HepG2 (cell line): Measurements from ENCODE around the gene MGLL. TPM values are rescaled to one million over a fixed set of nuclear protein-coding genes. Genes with fewer than 3 reads are reported as not detected.

Experiments used
- AGO1 ChIP-seq: fragments of 200-400 bp; formaldehyde crosslinking; IDR thresholded peaks from 2 replicates; pipeline ENCODE4 v1.6.1; 2017; ENCODE audit warnings: mild to moderate bottlenecking, low read depth, low read length, moderate library complexity; ENCODE audit not compliant: poor library complexity, severe bottlenecking
- DNMT3B ChIP-seq: conservative IDR thresholded peaks from 2 replicates; pipeline ENCODE4 v1.6.1; 2016; ENCODE audit warnings: missing biosample characterization, control low read depth
- E2F2 ChIP-seq: sonication (generic); formaldehyde crosslinking; IDR thresholded peaks from 2 replicates; pipeline ENCODE4 v1.4.0; 2020; ENCODE audit warnings: missing genetic modification reagents, borderline replicate concordance
- MED8 ChIP-seq: sonication (generic); formaldehyde crosslinking; IDR thresholded peaks from 2 replicates; pipeline ENCODE4 v1.8.1; 2023; ENCODE audit warnings: mild to moderate bottlenecking, missing genetic modification reagents; ENCODE audit not compliant: insufficient replicate concordance
- MTA3 ChIP-seq: sonication (generic); formaldehyde crosslinking; IDR thresholded peaks from 2 replicates; pipeline ENCODE4 v1.4.0; 2020; ENCODE audit warnings: missing genetic modification reagents
- NCOR1 ChIP-seq: fragments of 200-600 bp; sonication (generic); IDR thresholded peaks from 2 replicates; pipeline ENCODE4 v1.7.0; 2017; ENCODE audit warnings: antibody characterized with exemption, low read length, borderline replicate concordance
- PITX1 ChIP-seq: sonication (generic); formaldehyde crosslinking; IDR thresholded peaks from 2 replicates; pipeline ENCODE4 v1.5.1; 2020; ENCODE audit warnings: mild to moderate bottlenecking, missing genetic modification reagents
- REPIN1 ChIP-seq: sonication (generic); formaldehyde crosslinking; IDR thresholded peaks from 2 replicates; pipeline ENCODE4 v1.8.0; 2022; ENCODE audit warnings: missing genetic modification reagents, low read depth, mild to moderate bottlenecking, borderline replicate concordance
- TCF7L2 ChIP-seq: IDR thresholded peaks from 2 replicates; pipeline ENCODE4 v1.6.1; 2011; ENCODE audit warnings: mild to moderate bottlenecking, low read depth, low read length, moderate library complexity
- ZBTB37 ChIP-seq: sonication (generic); formaldehyde crosslinking; IDR thresholded peaks from 2 replicates; pipeline ENCODE4 v1.4.0; 2020; ENCODE audit warnings: mild to moderate bottlenecking, missing genetic modification reagents
- ZEB1 ChIP-seq: IDR thresholded peaks from 2 replicates; pipeline ENCODE4 v1.6.1; 2012; ENCODE audit warnings: mild to moderate bottlenecking, low read depth, inconsistent platforms; ENCODE audit not compliant: insufficient replicate concordance
- ZFP36L2 ChIP-seq: sonication (generic); formaldehyde crosslinking; IDR thresholded peaks from 2 replicates; pipeline ENCODE4 v1.4.0; 2020; ENCODE audit warnings: missing genetic modification reagents
- ZFP90 ChIP-seq: sonication (generic); formaldehyde crosslinking; IDR thresholded peaks from 2 replicates; pipeline ENCODE4 v1.8.0; 2022; ENCODE audit warnings: missing genetic modification reagents, mild to moderate bottlenecking, inconsistent platforms, borderline replicate concordance
- ZKSCAN8 ChIP-seq: IDR thresholded peaks from 2 replicates; pipeline ENCODE4 v1.6.1; 2016; ENCODE audit warnings: borderline replicate concordance, missing genetic modification reagents, missing compliant biosample characterization
- ZNF234 ChIP-seq: sonication (generic); formaldehyde crosslinking; conservative IDR thresholded peaks from 2 replicates; pipeline ENCODE4 v1.5.1; 2020; ENCODE audit warnings: mild to moderate bottlenecking, missing genetic modification reagents
- ZNF687 ChIP-seq: sonication (generic); formaldehyde crosslinking; IDR thresholded peaks from 2 replicates; pipeline ENCODE4 v1.5.1; 2020; ENCODE audit warnings: mild to moderate bottlenecking, missing genetic modification reagents, moderate library complexity
- ZNF766 ChIP-seq: sonication (generic); formaldehyde crosslinking; IDR thresholded peaks from 2 replicates; pipeline ENCODE4 v1.5.0; 2020; ENCODE audit warnings: missing genetic modification reagents, borderline replicate concordance
- polyA plus RNA-seq, 8 experiments: library from polyadenylated mRNA; depleted of rRNA in 3 of 8; stranded (reverse) in 7 of 8; unstranded in 1 of 8; fragments of >200 nt; fragmentation: Illumina TruSeq in 4 of 8; extraction: Trizol in 4 of 8; gene quantifications; 2 replicates each; pipeline versions ENCODE4 v1.2.1 to v1.2.3, GENCODE V29; 2011 to 2016; ENCODE audit warnings: low read depth in 4 of 8, missing spikeins in 1 of 8, mixed read lengths in 1 of 8; ENCODE audit not compliant: insufficient read depth in 1 of 8
- total RNA-seq, 5 experiments: library from RNA; depleted of rRNA; stranded (reverse); fragments of >200 nt; fragmentation: Illumina TruSeq; extraction: Trizol; gene quantifications; 2 replicates each; pipeline ENCODE4 v1.2.3, GENCODE V29; 2016; ENCODE audit warnings: low read depth in 1 of 5
- TF ChIP-seq, protein P1 (sequence below): sonication (generic); formaldehyde crosslinking; IDR thresholded peaks from 2 replicates; pipeline ENCODE4 v1.9.0; 2021; ENCODE audit warnings: missing genetic modification reagents, mild to moderate bottlenecking, borderline replicate concordance
- TF ChIP-seq, protein P2 (sequence below): sonication (generic); formaldehyde crosslinking; IDR thresholded peaks from 2 replicates; pipeline ENCODE4 v1.8.1; 2023; ENCODE audit warnings: mild to moderate bottlenecking, moderate library complexity, missing genetic modification reagents

Gene MGLL
- total and polyA plus RNA-seq, 2 of the 13 experiments (the other 11 are each of a cell fraction or from before 2014, with no cell fraction given), result not detected

DNA sequence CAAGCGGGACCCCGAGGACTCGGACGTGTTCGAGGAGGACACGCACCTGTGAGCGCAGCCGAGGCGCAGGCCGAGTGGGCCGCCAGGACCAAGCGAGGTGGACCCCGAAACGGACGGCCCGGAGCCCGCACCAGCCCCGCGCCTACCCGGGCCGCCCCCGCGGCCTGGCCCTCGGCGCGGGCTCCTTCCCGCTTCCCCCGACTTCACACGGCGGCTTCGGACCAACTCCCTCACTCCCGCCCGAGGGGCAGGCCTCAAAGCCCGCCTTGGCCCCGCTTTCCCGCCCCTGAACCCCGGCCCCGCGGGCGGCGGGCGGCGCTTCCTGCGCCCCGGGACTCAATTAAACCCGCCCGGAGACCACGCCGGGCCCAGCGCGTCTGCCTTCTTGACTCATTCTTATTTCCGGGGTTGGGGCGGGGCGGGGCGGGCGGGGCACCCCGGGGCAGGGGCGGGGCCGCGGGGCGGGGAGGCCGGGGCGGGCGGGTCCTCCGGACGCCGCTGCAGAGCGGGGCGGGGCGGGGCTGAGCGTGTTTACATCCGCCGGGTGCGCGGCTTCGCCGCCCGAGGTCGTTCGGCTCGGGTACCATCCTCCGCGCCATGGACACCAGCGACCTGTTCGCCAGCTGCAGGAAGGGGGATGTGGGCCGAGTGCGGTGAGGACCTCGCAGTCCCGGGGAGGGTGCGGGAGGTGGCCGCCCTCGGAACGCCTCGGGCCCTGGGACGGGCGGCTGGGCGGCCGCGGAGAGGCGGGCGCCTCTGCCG is 149.7 kb downstream of the MGLL start, which contains the start of gene ABTB1 (continued):
- TF ChIP-seq ZNF687 (CRISPR knock-in tag) (peak; percentile 60), ZKSCAN8 (no peak), E2F2 (CRISPR knock-in tag) (no peak), DNMT3B (CRISPR knock-in tag) (no peak), ZEB1 (no peak), AGO1 (peak; percentile 31), ZNF766 (CRISPR knock-in tag) (no peak), ZFP36L2 (CRISPR knock-in tag) (no peak), MED8 (CRISPR knock-in tag) (peak; percentile 25), TCF7L2 (no peak), NCOR1 (no peak), REPIN1 (CRISPR knock-in tag) (no peak), ZNF234 (CRISPR knock-in tag) (0 out of 2 replicates have a peak, but pooled peaks have one; percentile 58), ZFP90 (0 out of 2 replicates have a peak, but pooled peaks have one; percentile 54), ZBTB37 (CRISPR knock-in tag) (no peak), MTA3 (CRISPR knock-in tag) (no peak), PITX1 (CRISPR knock-in tag) (0 out of 2 replicates have a peak, but pooled peaks have one; percentile 10)
- TF ChIP-seq, protein P1, sequence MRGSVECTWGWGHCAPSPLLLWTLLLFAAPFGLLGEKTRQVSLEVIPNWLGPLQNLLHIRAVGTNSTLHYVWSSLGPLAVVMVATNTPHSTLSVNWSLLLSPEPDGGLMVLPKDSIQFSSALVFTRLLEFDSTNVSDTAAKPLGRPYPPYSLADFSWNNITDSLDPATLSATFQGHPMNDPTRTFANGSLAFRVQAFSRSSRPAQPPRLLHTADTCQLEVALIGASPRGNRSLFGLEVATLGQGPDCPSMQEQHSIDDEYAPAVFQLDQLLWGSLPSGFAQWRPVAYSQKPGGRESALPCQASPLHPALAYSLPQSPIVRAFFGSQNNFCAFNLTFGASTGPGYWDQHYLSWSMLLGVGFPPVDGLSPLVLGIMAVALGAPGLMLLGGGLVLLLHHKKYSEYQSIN (CRISPR knock-in tag), result no peak
- TF ChIP-seq, protein P2, sequence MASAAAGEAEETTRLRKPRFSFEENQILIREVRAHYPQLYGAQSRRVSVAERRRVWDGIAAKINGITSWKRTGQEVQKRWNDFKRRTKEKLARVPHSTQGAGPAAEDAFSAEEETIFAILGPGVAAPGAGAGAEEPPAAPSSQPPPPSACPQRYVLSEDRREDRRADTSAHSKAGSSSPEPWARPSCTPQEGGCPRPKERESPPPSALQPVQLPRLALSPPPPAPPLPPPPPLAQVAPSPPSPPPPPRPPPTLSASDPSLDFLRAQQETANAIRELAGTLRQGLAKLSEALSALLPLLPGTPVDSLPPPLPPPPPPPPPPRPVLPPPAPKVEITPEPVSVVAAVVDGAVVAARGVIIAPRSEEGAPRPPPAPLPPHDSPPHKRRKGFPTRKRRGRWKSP (CRISPR knock-in tag), result no peak; the same call in 1 of the 2 replicates
